Testis (tissue), 2 donors: Measurements from ENCODE around the gene VPS37B.

Source experiments
- POLR2A ChIP-seq: fragments of 450-650 bp; IDR thresholded peaks from one replicate; pipeline ENCODE4 v1.6.1; 2017; ENCODE audit warnings: antibody characterized with exemption, mild to moderate bottlenecking, moderate library complexity
- TF ChIP-seq, protein P1 (sequence below), 3 experiments: fragments of 450-650 bp in 2 of 3; fragments of 200-600 bp in 1 of 3; sonication (generic) in 1 of 3; IDR thresholded peaks; one replicate each; pipeline ENCODE4 v1.5.1; 2016 to 2019; ENCODE audit warnings: antibody characterized with exemption in 3 of 3, mild to moderate bottlenecking in 2 of 3, moderate library complexity in 1 of 3

DNA sequence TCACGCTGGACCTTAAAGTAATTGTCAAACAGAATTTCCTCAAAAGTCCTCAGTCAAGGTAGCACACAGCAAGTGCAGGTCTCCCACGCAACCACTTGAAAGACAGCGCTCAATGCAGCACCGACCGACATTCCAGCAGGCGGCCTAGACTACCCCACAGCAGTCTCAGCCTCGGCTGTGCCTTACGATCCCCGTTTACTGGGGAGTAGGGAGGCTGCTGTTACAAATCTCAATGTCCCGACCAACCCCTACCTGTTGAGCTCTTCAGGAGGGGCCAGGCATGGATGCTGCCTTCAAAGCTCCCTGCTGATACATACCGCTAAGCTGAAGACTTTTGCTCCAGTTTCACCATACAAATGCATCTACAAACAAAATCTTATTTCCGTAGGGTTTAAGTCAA lies 21.8 kb downstream of the VPS37B start:
- TF ChIP-seq, protein P1, sequence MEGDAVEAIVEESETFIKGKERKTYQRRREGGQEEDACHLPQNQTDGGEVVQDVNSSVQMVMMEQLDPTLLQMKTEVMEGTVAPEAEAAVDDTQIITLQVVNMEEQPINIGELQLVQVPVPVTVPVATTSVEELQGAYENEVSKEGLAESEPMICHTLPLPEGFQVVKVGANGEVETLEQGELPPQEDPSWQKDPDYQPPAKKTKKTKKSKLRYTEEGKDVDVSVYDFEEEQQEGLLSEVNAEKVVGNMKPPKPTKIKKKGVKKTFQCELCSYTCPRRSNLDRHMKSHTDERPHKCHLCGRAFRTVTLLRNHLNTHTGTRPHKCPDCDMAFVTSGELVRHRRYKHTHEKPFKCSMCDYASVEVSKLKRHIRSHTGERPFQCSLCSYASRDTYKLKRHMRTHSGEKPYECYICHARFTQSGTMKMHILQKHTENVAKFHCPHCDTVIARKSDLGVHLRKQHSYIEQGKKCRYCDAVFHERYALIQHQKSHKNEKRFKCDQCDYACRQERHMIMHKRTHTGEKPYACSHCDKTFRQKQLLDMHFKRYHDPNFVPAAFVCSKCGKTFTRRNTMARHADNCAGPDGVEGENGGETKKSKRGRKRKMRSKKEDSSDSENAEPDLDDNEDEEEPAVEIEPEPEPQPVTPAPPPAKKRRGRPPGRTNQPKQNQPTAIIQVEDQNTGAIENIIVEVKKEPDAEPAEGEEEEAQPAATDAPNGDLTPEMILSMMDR (IDR thresholded peaks at IDR 0.05), result no peak
- TF ChIP-seq POLR2A, result no peak
